HG02642 (cell line): Measurements from ENCODE around the gene DOCK10.

Experiments used
- ATAC-seq: cut with Tn5 transposase; IDR thresholded peaks from one replicate; pipeline ENCODE4 v1.9.1; 2021; ENCODE audit warnings: mild to moderate bottlenecking; ENCODE audit not compliant: unreplicated experiment, poor library complexity

Gene DOCK10

GRCh38 chr2:225013425-225014365, 28.6 kb downstream of the DOCK10 start:
- no peak for ATAC-seq

- no peak for ATAC-seq
Observed at GRCh38 chr2:225011585-225011984, 30.7 kb downstream of the DOCK10 start.

DNA sequence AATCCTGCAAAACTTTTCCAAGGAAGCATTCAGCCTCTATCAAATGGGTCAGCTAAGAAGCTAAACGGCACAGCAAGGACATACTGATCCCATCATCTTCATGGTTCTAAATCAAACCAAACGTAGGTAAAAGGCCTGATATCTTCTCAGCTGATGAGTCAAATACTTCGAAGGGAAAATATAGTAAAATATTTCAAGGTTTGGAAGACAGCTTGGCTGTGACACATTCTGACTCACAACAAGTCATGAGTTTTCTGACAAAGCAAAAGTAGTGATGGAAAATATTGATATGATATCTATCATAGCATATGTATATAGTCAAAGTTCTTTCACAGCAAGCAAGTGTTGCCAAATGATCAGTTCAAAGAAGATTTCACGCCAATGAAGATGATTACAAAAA, 31.5 kb downstream of the DOCK10 start:
- ATAC-seq, result no peak

- ATAC-seq, result no peak
Observed at GRCh38 chr2:225009768-225010167, 32.5 kb downstream of the DOCK10 start.

- ATAC-seq, result peak; percentile 20
Observed at GRCh38 chr2:225008935-225009334, 33.3 kb downstream of the DOCK10 start.

GRCh38 chr2:225008179-225008856, 34.0 kb downstream of the DOCK10 start:
- peak; percentile 72 for ATAC-seq

- ATAC-seq, result no peak
Observed at GRCh38 chr2:225006730-225007129, 35.5 kb downstream of the DOCK10 start.

GRCh38 chr2:225004597-225004996, 37.7 kb downstream of the DOCK10 start:
- no peak for ATAC-seq

DNA sequence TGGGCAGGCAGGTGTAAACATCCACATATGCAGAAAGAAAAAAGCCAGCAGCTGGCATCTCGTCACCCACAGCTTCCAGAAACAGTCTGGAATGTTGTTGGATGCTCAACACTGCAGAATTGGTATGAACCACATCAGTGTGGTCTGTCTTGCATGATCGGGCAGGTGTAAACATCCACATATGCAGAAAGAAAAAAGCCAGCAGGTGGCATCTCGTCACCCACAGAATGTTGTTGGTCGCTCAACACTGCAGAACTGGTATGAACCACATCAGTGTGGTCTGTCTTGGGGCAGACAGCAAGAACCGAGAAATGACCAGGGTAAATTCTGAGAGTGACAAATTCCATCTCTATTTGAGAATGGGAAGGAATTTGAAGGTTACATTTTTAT, 39.6 kb downstream of the DOCK10 start:
- ATAC-seq, result peak; percentile 92

DNA sequence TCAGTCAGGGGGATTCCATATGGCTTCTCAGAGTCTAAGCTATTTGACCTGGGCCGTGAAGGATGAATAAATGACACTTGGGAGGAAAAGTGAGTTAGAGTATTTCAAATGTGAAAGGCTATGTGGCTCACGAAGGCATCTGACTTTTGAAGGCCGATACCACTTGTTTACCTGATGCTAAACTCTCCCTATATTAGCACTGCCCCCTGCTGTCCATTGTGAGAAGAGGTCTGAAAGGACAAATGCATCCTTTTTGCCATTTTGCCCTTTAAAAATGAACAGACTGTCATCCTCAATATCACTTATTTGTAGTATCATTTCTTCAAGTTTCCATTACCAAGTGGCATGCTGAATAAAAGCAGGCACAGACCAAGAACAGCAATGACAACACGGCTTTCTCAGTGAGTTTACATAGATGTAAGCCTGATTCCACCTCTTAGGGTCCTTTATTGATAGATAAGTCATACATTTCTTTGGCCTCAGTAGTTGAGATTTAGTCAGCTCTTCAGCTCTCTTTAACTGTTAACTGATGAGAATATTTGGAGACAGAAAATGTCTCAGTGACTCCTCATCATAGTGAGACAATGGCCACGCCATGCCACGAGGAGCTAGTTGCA, 40.1 kb downstream of the DOCK10 start:
- ATAC-seq, result peak; percentile 68

- no peak for ATAC-seq
Observed at GRCh38 chr2:224999754-225000153, 42.5 kb downstream of the DOCK10 start.

- ATAC-seq, result no peak
Observed at GRCh38 chr2:224999321-224999720, 42.9 kb downstream of the DOCK10 start.

- no peak for ATAC-seq
Observed at GRCh38 chr2:224997802-224998201, 44.5 kb downstream of the DOCK10 start.

DNA sequence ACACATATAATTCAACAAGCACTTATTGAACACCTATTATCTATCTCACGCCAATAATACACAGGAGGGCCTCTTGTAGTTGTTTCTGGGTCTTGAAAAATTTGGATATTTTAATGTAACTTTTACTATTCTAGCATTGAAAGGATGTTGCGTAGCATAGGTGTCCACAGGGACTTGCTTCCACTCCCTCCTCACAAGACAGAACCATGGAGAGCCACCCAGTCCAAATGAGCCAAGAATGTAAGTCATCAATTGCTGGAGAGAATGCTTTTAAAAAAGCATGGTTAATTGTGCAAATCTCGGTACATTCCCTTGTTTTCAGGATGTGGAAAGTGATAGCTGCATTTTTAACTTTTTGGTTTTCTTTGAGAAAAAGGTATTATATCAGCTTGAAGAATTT, 46.8 kb downstream of the DOCK10 start:
- ATAC-seq, result no peak

- ATAC-seq, result no peak
Observed at GRCh38 chr2:224994242-224994823, 47.9 kb downstream of the DOCK10 start.

DNA sequence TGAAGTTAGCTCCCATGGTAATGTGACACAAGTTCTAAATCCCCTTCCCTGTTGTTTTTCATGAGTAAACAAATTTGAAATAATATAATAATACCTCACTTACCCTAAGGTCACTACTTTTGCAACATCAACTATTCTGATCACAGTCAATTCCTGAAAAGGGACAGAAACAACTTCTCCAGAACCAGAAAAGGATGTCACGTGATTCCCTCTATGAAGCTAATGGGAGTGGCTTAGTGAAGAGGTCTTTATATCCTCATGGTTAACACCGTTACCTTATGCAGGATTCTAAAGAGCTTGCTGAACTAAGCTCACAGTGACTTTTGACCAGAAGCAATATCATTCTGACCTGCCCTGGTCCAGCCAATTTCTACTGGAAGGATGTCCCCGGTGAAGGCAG, 51.6 kb downstream of the DOCK10 start:
- no peak for ATAC-seq

DNA sequence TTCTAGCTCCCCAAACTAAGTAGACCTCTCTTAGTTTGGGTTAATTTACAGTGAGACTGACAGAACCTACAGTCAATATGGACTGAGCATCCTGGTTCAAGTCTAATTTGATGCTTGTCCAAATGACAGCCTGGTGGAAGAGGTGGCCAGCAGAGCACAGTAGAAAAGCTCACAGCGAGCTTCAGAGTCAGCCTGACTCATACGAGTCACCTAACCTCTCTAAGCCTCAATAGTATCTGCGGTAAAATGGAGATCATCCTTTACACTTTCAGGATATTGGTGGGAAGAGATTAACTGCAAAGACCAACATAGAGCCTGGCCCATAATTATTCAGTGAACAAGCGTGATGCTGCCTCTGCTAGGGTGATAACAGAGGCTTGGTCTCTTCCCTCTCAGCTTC, 54.5 kb downstream of the DOCK10 start:
- ATAC-seq, result no peak

- no peak for ATAC-seq
Observed at GRCh38 chr2:224986477-224986876, 55.8 kb downstream of the DOCK10 start.

DNA sequence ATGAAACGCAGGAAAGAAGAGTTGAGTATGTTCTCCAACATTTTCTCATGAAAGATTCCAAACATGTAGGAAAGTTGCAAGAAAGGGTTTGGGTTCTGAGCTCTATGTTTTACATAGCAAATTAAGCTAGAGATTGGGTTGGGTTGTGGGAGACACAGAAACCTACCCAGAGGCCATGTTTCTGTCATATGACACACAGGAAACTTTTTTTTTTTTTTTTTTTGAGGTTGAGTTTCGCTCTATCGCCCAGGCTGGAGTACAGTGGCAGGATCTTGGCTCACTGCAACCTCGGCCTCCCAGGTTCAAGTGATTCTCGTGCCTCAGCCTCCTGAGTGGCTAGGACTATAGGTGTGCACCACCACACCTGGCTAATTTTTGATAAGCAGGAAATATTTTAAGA, 57.6 kb downstream of the DOCK10 start:
- ATAC-seq, result no peak

DNA sequence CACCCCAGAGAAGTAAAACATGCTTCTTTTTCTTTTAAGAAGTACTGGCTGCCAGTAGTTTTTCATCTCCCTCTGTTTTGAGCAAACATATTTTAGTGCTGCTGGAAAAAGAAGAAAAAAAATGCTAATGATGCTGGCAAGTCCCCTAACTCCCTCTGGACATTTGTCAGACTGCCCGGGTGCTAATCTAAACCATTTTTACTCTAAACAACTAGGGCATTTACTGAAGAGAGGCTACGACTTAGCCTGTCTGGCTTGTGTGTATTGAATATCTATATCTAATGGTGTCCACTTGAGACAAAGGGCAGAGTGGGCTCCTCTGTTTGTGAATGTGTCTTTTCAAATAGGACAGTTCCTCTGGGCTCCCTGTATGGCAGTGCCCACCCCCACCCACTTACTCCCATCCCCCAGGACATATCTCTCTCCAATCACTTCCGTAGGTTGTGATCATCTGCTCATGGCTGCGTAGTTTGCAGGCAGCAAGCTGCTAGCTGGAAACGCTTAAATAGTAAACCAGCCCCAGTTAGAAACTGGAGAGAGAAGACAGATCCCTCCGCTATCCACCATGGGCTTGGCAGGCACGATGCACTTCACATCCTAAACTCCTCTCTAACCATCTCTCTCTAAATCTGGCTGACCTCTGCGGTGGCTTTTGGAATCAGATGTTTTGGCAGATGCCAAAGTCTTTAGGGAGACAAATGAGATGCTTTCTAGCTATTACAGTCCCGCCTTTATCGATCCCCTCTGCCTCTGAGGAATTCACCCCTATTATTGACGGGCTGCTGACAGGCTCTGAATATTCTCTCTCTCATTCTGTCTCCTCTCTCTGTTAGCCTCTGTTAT, 58.3 kb downstream of the DOCK10 start:
- no peak for ATAC-seq
